Measurements from ENCODE around the gene FGF23. TPM values are rescaled to one million over a fixed set of nuclear protein-coding genes. Genes with fewer than 3 reads are reported as not detected.

FGF23 gene
- total and polyA plus RNA-seq, 2 donors from 2014 or later = not detected

- H3K36me3 ChIP-seq (ENCODE audit: control insufficient read depth in 2 of 3, insufficient read depth in 3 of 3, low read length in 3 of 3) = no peaks in the 10 kb centered on the region
- DNase-seq (peak in 1 of 5 donors; percentile 4), FAIRE-seq (no peak)
- no peak for TF ChIP-seq CTCF (IDR thresholded peaks at IDR 0.05; ENCODE audit: borderline replicate concordance, extremely low read depth, insufficient read depth)
- no peak overlapping the region for H3K9ac ChIP-seq (ENCODE audit: low read length in 3 of 3)
- H3K27me3 ChIP-seq (ENCODE audit: control insufficient read depth, insufficient read depth, low read length) = no peaks in the 10 kb centered on the region
- intact Hi-C loops (cut with DNase I) = no loop called here
- H3K4me1 ChIP-seq (ENCODE audit: control insufficient read depth in 2 of 3, insufficient read depth in 2 of 3, low read depth in 1 of 3, low read length in 3 of 3) = no peaks in the 10 kb centered on the region
- no peaks in the 10 kb centered on the region for H3K9me3 ChIP-seq (ENCODE audit: control insufficient read depth in 2 of 3, insufficient read depth in 1 of 3, low read length in 3 of 3)
- no peak overlapping the region for H3K4me3 ChIP-seq (ENCODE audit: low read length in 3 of 3)
- H3K27ac ChIP-seq (ENCODE audit: low read depth in 2 of 2, low read length in 2 of 2) = no peak overlapping the region
Measured at GRCh38 chr12:4383304-4383865, 3.9 kb upstream of the FGF23 start.

- Histone ChIP-seq H3K4me1 (ENCODE audit: control insufficient read depth in 2 of 3, insufficient read depth in 2 of 3, low read depth in 1 of 3, low read length in 3 of 3) (no peaks in the 10 kb centered on the region), H3K27ac (ENCODE audit: low read depth in 2 of 2, low read length in 2 of 2) (no peak overlapping the region), H3K36me3 (ENCODE audit: control insufficient read depth in 2 of 3, insufficient read depth in 3 of 3, low read length in 3 of 3) (no peaks in the 10 kb centered on the region), H3K9ac (ENCODE audit: low read length in 3 of 3) (no peak overlapping the region), H3K4me3 (ENCODE audit: low read length in 3 of 3) (no peak overlapping the region), H3K27me3 (ENCODE audit: control insufficient read depth, insufficient read depth, low read length) (no peaks in the 10 kb centered on the region), H3K9me3 (ENCODE audit: control insufficient read depth in 2 of 3, insufficient read depth in 1 of 3, low read length in 3 of 3) (no peaks in the 10 kb centered on the region)
- TF ChIP-seq CTCF (IDR thresholded peaks at IDR 0.05; ENCODE audit: borderline replicate concordance, extremely low read depth, insufficient read depth) = no peak
- intact Hi-C loops (cut with DNase I) = no loop called here
- no peak for DNase-seq
- no peak for FAIRE-seq
Measured at GRCh38 chr12:4380332-4380731, 820 bp upstream of the FGF23 start.

GRCh38 chr12:4378772-4379171 lies 740 bp downstream of the FGF23 start:
- DNase-seq (no peak), FAIRE-seq (no peak)
- no peak overlapping the region for H3K9ac ChIP-seq (ENCODE audit: low read length in 3 of 3)
- H3K27me3 ChIP-seq (ENCODE audit: control insufficient read depth, insufficient read depth, low read length) = no peaks in the 10 kb centered on the region
- no peaks in the 10 kb centered on the region for H3K4me1 ChIP-seq (ENCODE audit: control insufficient read depth in 2 of 3, insufficient read depth in 2 of 3, low read depth in 1 of 3, low read length in 3 of 3)
- TF ChIP-seq CTCF (IDR thresholded peaks at IDR 0.05; ENCODE audit: borderline replicate concordance, extremely low read depth, insufficient read depth) = no peak
- no peak overlapping the region for H3K4me3 ChIP-seq (ENCODE audit: low read length in 3 of 3)
- no peak overlapping the region for H3K27ac ChIP-seq (ENCODE audit: low read depth in 2 of 2, low read length in 2 of 2)
- intact Hi-C loops (cut with DNase I) = no loop called here
- no peaks in the 10 kb centered on the region for H3K36me3 ChIP-seq (ENCODE audit: control insufficient read depth in 2 of 3, insufficient read depth in 3 of 3, low read length in 3 of 3)
- H3K9me3 ChIP-seq (ENCODE audit: control insufficient read depth in 2 of 3, insufficient read depth in 1 of 3, low read length in 3 of 3) = no peaks in the 10 kb centered on the region

GRCh38 chr12:4375449-4375848 lies 4.1 kb downstream of the FGF23 start:
- FAIRE-seq = no peak
- no peak for DNase-seq
- Histone ChIP-seq H3K9me3 (ENCODE audit: control insufficient read depth in 2 of 3, insufficient read depth in 1 of 3, low read length in 3 of 3) (no peaks in the 10 kb centered on the region), H3K27me3 (ENCODE audit: control insufficient read depth, insufficient read depth, low read length) (no peaks in the 10 kb centered on the region), H3K36me3 (ENCODE audit: control insufficient read depth in 2 of 3, insufficient read depth in 3 of 3, low read length in 3 of 3) (no peaks in the 10 kb centered on the region), H3K4me1 (ENCODE audit: control insufficient read depth in 2 of 3, insufficient read depth in 2 of 3, low read depth in 1 of 3, low read length in 3 of 3) (no peaks in the 10 kb centered on the region), H3K27ac (ENCODE audit: low read depth in 2 of 2, low read length in 2 of 2) (no peak overlapping the region), H3K9ac (ENCODE audit: low read length in 3 of 3) (no peak overlapping the region), H3K4me3 (ENCODE audit: low read length in 3 of 3) (no peak overlapping the region)
- intact Hi-C loops (cut with DNase I) = no loop called here
- TF ChIP-seq CTCF (IDR thresholded peaks at IDR 0.05; ENCODE audit: borderline replicate concordance, extremely low read depth, insufficient read depth) = no peak

Data from kidney (tissue), 14 donors.